Uterus (tissue), 4 donors: ENCODE results near the gene NR6A1. TPM values are rescaled to one million over a fixed set of nuclear protein-coding genes. Genes with fewer than 3 reads are reported as not detected.

Experiments used
- DNase-seq, 2 donors: peaks; one replicate each; pipeline ENCODE4 v3.0.0-alpha.2; 2019 to 2020
- H3K27ac ChIP-seq, 2 donors: fragments of 200-600 bp; sonication (generic); 1 replicate in 1 of 2; 2 replicates in 1 of 2; pipeline ENCODE4 v1.5.1; 2016 to 2018
- H3K27me3 ChIP-seq, 2 donors: fragments of 200-600 bp; sonication (generic); one replicate each; pipeline ENCODE4 v1.5.1; 2018 to 2019; ENCODE audit warnings: control low read depth in 1 of 2
- H3K36me3 ChIP-seq, 2 donors: fragments of 200-600 bp; sonication (generic); one replicate each; pipeline ENCODE4 v1.5.1; 2019; ENCODE audit warnings: control low read depth in 1 of 2
- H3K4me1 ChIP-seq, 2 donors: fragments of 200-600 bp; sonication (generic); one replicate each; pipeline ENCODE4 v1.5.1; 2018 to 2019; ENCODE audit warnings: control low read depth in 1 of 2
- H3K4me3 ChIP-seq, 2 donors: fragments of 200-600 bp; sonication (generic); 1 replicate in 1 of 2; 2 replicates in 1 of 2; pipeline ENCODE4 v1.5.1; 2018 to 2019; ENCODE audit warnings: mild to moderate bottlenecking in 1 of 2
- H3K9me3 ChIP-seq, 2 donors: fragments of 200-600 bp; sonication (generic); one replicate each; pipeline ENCODE4 v1.5.1; 2019; ENCODE audit warnings: control low read depth in 1 of 2
- POLR2A ChIP-seq, 2 donors: fragments of 450-650 bp; IDR thresholded peaks; one replicate each; pipeline ENCODE4 v1.6.1; 2016; ENCODE audit warnings: antibody characterized with exemption in 2 of 2, mild to moderate bottlenecking in 1 of 2, moderate library complexity in 1 of 2
- intact Hi-C: fragments of 100-400 bp; cut with DNase I; formaldehyde crosslinking; loops from one replicate; pipeline ENCODE4 v1.15.1; 2023; ENCODE audit warnings: low total_unique reads
- total RNA-seq, 4 donors: library from RNA; depleted of rRNA in 3 of 4; stranded (reverse); fragments of >200 nt in 3 of 4; gene quantifications; one replicate each; pipeline versions ENCODE4 v1.1.0 to v1.2.4, GENCODE V29; 2014 to 2023
- TF ChIP-seq, protein P1 (sequence below), 4 experiments: fragments of 200-600 bp in 2 of 4; fragments of 450-650 bp in 2 of 4; sonication (generic) in 2 of 4; IDR thresholded peaks; one replicate each; pipeline ENCODE4 v1.5.1; 2016 to 2019; ENCODE audit warnings: antibody characterized with exemption in 4 of 4, mild to moderate bottlenecking in 2 of 4, moderate library complexity in 1 of 4
- donor health status: DM: yes; HTN: yes; CAD: no.

The NR6A1 gene
- total RNA-seq, 4 donors from 2014 or later = under 0.01 to 2.6 (median 1.3) TPM; not detected in 1

DNA sequence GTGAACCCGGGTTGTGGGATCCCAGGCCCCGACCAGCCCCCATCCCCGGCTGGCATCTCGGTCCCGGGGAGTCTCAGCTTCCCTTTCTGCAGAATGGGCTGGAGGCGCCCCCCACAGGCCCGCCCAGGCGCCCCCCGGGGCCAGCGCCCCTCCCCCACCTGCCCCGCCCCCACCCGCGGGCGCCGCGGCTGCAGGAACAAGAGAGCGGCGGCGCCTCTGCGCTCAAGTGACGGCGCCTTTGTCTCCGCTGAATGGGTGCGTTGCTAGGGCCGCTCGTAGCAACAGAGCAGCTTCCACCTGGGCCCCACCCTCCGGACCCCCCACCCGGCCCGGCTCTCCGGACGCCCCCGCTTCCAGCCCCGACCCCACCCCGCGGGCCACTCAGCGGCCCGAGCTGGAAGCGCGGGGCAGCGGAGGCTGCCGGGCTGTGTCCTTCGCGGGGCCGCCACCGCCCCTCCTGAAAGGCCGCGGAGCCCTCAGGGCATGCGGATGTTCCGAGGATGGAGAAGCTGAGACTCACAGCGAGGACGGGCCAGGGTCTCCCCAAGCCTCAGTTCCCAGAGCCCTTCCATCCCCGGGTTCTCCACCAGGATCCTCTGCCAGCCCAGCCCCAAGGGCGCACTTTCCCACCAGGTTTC is 293.3 kb downstream of the NR6A1 start:
- no peak for DNase-seq
- Histone ChIP-seq H3K4me3 (no peak overlapping the region), H3K27ac (no peak overlapping the region), H3K9me3 (no peaks in the 10 kb centered on the region), H3K27me3 (peaks cover 5 to 20% of the 10 kb centered on the region in 2 donors), H3K36me3 (no peaks in the 10 kb centered on the region), H3K4me1 (no peaks in the 10 kb centered on the region)
- intact Hi-C loops = no loop called here
- TF ChIP-seq, protein P1, sequence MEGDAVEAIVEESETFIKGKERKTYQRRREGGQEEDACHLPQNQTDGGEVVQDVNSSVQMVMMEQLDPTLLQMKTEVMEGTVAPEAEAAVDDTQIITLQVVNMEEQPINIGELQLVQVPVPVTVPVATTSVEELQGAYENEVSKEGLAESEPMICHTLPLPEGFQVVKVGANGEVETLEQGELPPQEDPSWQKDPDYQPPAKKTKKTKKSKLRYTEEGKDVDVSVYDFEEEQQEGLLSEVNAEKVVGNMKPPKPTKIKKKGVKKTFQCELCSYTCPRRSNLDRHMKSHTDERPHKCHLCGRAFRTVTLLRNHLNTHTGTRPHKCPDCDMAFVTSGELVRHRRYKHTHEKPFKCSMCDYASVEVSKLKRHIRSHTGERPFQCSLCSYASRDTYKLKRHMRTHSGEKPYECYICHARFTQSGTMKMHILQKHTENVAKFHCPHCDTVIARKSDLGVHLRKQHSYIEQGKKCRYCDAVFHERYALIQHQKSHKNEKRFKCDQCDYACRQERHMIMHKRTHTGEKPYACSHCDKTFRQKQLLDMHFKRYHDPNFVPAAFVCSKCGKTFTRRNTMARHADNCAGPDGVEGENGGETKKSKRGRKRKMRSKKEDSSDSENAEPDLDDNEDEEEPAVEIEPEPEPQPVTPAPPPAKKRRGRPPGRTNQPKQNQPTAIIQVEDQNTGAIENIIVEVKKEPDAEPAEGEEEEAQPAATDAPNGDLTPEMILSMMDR (IDR thresholded peaks at IDR 0.05) = no peak
- no peak for TF ChIP-seq POLR2A (IDR thresholded peaks at IDR 0.05)

DNA sequence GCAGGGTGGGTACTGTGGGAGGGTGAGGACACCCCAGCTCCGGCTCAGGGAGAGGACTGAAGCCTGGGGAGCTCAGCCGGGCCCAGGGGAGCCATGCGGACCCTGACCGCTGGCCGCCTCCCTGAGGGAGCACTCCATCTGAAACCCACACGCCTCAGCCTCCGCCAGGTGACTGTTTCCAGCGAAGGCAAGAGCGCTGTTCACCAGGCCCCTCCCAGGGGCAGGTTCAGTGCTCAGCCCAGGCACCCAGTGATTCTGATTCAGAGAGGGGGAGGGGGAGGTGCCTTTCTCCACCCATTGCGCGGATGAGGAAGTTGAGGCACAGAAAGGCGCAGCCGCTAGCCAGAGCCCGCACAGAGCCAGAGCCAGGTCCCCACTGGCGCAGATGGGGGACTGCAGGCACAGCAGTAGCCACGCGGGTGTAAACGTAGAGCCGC is 293.9 kb downstream of the NR6A1 start:
- H3K36me3 ChIP-seq = no peaks in the 10 kb centered on the region
- no peak overlapping the region for H3K4me3 ChIP-seq
- intact Hi-C loops = no loop called here
- peaks cover 5 to 20% of the 10 kb centered on the region in 2 donors for H3K27me3 ChIP-seq
- H3K9me3 ChIP-seq = no peaks in the 10 kb centered on the region
- no peaks in the 10 kb centered on the region for H3K4me1 ChIP-seq
- H3K27ac ChIP-seq = no peak overlapping the region
- DNase-seq = no peak
- TF ChIP-seq, protein P1 (IDR thresholded peaks at IDR 0.05) = no peak
- no peak for TF ChIP-seq POLR2A (IDR thresholded peaks at IDR 0.05)

DNA sequence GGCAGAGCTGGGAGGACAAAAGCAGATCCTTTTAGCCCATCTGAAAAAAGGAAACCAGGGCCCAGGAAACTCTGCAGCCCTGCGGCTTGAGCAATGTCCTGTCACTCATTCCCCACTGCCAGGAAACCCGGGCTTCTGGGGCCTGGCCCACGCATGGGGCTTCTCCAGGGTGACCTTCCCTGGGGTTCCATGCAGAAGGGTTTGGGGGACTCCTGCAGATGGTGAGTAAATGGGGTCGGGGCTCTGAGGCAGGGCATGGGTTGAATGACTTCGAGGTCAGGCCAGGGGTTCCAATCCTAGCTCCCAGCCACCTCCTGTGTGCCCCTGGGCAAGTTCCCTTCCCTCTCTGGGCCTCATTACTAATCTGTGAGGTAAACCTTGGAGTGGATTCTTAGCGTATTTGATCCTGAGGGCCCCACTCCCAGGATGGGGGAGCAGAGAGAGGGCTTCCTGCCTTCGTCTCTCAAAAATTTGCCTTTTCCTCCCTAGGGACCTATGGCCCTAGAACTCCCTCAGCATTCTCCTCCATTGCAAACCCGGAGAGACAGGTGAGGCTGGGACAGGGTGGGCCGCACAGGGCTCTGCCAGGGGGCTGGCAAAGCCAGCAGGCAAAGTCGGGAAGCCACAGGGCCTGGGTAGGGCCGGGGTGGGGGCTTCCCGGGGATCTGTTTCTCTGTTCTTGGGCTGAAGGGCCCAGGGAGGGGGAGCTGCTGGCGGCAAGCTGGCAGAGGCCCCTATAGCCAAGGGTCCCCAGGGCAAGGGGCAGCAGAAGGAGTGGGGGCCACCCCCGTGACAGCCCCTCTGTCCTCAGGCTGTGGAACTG is 295.0 kb downstream of the NR6A1 start:
- TF ChIP-seq, protein P1 (IDR thresholded peaks at IDR 0.05) = no peak
- no peak for TF ChIP-seq POLR2A (IDR thresholded peaks at IDR 0.05)
- peaks cover 5 to 20% of the 10 kb centered on the region in 2 donors for H3K27me3 ChIP-seq
- intact Hi-C loops = no loop called here
- H3K9me3 ChIP-seq = no peaks in the 10 kb centered on the region
- H3K27ac ChIP-seq = no peak overlapping the region
- H3K4me1 ChIP-seq = no peaks in the 10 kb centered on the region
- no peaks in the 10 kb centered on the region for H3K36me3 ChIP-seq
- H3K4me3 ChIP-seq = no peak overlapping the region
- DNase-seq = no peak

DNA sequence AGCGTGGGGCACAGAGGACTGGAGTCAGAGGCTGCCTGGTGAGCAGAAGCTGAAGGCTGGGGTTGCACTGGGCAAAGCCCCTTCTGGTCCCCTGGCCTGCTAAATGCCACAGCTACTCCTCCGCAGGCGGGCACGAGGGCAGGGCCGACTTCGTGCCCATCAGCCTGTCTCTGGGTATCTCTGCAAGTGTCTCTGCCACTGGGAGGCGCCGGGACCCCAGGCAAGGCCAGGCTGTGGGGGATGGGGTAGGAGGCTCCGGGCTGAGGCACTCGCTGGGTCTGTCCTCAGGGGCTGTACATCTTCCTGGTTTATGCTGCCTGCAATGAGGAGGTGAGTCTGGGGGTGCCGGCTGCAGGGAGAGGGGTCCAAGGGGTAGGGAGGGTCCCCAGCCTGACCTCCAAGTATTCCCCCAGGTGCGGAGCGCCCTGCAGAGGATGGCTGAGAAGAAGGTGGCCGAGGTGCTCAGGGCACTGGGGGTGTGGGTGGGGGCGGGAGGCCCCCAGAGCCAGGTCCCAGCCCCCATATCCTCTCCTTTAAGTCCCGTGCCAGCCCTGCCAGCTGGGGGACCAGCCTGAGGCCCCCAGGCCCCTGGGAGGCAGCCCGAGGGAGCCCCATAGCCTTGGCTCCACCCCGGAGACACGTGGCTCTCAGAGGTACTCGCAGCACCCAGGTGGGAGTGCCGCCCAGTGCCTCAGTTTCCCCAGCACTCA is 295.8 kb downstream of the NR6A1 start:
- Histone ChIP-seq H3K27ac (no peak overlapping the region), H3K27me3 (peaks cover 5 to 15% of the 10 kb centered on the region in 2 donors)

DNA sequence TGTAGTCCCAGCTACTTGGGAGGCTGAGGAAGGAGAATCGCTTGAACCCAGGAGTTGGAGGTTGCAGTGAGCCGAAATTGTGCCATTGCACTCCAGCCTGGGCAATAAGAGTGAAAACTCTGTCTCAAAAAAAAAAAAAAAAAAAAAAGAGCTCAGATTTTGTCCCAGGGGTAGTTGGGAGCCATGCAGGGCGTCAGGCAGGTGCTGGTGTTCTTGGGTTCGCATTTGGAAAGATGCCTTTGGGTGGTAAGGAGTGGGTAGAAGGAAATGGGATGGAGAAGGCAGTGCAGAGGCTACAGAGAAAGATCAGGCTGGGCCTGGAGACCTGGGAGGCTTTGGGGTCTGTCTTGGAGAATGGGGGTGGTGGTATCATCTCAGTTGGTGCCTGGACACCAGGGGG is 297.0 kb downstream of the NR6A1 start:
- Histone ChIP-seq H3K27ac (no peak overlapping the region), H3K4me3 (no peak overlapping the region), H3K4me1 (no peaks in the 10 kb centered on the region), H3K36me3 (no peaks in the 10 kb centered on the region), H3K27me3 (peaks cover 5 to 12% of the 10 kb centered on the region in 2 donors), H3K9me3 (no peaks in the 10 kb centered on the region)
- TF ChIP-seq, protein P1 (IDR thresholded peaks at IDR 0.05) = no peak
- no peak for TF ChIP-seq POLR2A (IDR thresholded peaks at IDR 0.05)
- intact Hi-C loops = no loop called here
- no peak for DNase-seq

More for the DNA sequence above, 295.8 kb downstream of the NR6A1 start:
- intact Hi-C loops = no loop called here
- H3K36me3 ChIP-seq = no peaks in the 10 kb centered on the region
- H3K4me1 ChIP-seq = no peaks in the 10 kb centered on the region
- no peak for TF ChIP-seq POLR2A (IDR thresholded peaks at IDR 0.05)
- no peak overlapping the region for H3K4me3 ChIP-seq
- H3K9me3 ChIP-seq = no peaks in the 10 kb centered on the region
- DNase-seq = no peak
